ENCODE data around the gene TOR1A.

GRCh38 chr9:129865668-129866320 lies 41.9 kb upstream of the TOR1A start:
- TF ChIP-seq CTCF (conservative IDR thresholded peaks at IDR 0.05 in 1 of 2, IDR thresholded peaks at IDR 0.05 in 1 of 2; ENCODE audit: low read depth in 1 of 2, low read length in 2 of 2) (no peak), EZH2 (IDR thresholded peaks at IDR 0.05; ENCODE audit: low read length, missing control alignments) (no peak)
